ENCODE measurements around the gene GPHN. TPM values are rescaled to one million over a fixed set of nuclear protein-coding genes. Genes with fewer than 3 reads are reported as not detected.

The GPHN gene
- total RNA-seq, 1 donor from 2014 or later: 27.0 TPM

DNA sequence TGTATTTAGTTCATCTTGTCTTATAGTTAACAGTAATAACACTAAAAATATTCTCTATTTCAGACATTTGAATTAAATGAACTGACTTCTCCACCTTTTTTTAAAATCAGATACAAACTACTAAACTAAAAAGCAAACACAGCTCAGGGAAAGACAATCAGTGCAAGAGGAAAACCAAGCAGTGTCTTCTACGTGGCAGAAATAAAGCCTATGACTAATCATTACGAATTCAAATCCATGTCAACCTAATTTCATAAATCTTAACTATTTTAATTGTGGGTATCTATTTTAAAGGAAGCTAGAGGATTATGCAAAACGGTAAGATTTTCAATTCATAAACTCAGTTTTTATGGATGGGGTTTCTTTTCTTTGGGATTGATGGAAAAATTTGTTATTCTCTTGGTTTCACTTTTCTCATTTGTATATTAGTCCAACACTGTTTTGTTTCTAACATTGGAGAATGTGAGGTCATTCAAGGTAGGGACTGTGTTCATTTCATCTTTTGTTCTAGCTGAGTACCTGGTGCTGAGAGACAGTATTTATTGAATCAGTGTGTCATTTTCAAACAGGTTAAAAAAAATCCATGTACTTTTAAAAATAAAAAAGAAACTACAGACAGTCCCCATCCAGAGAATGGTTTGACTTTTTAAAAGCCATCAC is 720.5 kb downstream of the GPHN start:
- TF ChIP-seq, protein P1, sequence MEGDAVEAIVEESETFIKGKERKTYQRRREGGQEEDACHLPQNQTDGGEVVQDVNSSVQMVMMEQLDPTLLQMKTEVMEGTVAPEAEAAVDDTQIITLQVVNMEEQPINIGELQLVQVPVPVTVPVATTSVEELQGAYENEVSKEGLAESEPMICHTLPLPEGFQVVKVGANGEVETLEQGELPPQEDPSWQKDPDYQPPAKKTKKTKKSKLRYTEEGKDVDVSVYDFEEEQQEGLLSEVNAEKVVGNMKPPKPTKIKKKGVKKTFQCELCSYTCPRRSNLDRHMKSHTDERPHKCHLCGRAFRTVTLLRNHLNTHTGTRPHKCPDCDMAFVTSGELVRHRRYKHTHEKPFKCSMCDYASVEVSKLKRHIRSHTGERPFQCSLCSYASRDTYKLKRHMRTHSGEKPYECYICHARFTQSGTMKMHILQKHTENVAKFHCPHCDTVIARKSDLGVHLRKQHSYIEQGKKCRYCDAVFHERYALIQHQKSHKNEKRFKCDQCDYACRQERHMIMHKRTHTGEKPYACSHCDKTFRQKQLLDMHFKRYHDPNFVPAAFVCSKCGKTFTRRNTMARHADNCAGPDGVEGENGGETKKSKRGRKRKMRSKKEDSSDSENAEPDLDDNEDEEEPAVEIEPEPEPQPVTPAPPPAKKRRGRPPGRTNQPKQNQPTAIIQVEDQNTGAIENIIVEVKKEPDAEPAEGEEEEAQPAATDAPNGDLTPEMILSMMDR (IDR thresholded peaks at IDR 0.05): no peak

More for the DNA sequence above, 720.5 kb downstream of the GPHN start:
- H3K27ac ChIP-seq: no peak overlapping the region
- intact Hi-C loops (cut with DNase I): no loop called here
- H3K9me3 ChIP-seq: no peaks in the 10 kb centered on the region
- H3K4me3 ChIP-seq: no peak overlapping the region
- no peaks in the 10 kb centered on the region for H3K36me3 ChIP-seq
- H3K4me1 ChIP-seq: no peaks in the 10 kb centered on the region
- H3K27me3 ChIP-seq (ENCODE audit: low read depth): no peaks in the 10 kb centered on the region
- DNase-seq (no peak), ATAC-seq (no peak)

Other genes with a start within 250 kb of the GPHN start
- gene CCDC196, start 21.8 kb upstream of the GPHN start, total RNA-seq: not detected

Data from lower lobe of right lung (tissue), 2 donors.